ENCODE results near the gene NR4A1.

DNA sequence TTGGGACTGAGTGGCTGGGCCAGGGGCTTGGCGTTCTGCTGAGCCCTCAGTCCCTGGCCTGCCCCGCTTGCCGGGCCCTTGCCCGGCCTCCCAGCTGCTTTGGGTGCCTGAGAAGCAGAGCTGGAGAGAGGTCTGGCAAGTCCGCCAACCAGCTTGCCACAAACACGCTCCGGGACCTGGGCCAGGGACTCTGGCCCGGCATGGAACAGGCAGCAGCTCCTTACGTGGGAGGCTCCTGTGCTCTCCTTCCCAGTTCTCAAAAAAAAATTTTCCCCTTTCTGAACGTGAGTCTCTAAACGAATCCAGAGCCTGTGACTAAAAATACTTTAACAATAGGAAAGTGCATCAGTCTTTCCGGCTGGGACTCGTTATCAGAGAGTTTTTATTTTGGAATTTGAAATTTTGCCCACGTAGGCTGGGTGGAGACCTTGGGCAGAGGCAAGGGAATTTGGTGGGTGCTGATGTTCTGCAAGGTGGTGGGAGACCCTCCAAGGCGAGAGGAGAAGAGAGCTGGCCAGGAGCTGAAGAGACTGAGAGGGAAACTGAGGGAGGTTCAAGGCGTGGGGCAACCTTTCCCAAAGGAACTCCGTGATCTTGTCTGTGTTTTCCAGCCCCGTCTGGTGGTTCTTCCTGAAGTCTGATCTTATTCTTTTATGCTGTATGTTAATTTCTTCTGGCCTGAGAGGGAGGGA is 6.8 kb upstream of the NR4A1 start:
- TF ChIP-seq CTCF (optimal IDR thresholded peaks at IDR 0.05 in 1 of 3, IDR thresholded peaks at IDR 0.05 in 1 of 3, conservative IDR thresholded peaks at IDR 0.05 in 1 of 3; ENCODE audit: extremely low read depth in 1 of 3, insufficient read depth in 2 of 3, low read length in 3 of 3), result no peak
- no peak for TF ChIP-seq EZH2 (IDR thresholded peaks at IDR 0.05; ENCODE audit: low read length)

All from keratinocyte (primary cell).